ENCODE results near the gene FANCE. TPM values are rescaled to one million over a fixed set of nuclear protein-coding genes. Genes with fewer than 3 reads are reported as not detected.

FANCE gene
- polyA plus RNA-seq, 4 donors, result 9.4 to 11.3 (median 10.4) TPM

DNA sequence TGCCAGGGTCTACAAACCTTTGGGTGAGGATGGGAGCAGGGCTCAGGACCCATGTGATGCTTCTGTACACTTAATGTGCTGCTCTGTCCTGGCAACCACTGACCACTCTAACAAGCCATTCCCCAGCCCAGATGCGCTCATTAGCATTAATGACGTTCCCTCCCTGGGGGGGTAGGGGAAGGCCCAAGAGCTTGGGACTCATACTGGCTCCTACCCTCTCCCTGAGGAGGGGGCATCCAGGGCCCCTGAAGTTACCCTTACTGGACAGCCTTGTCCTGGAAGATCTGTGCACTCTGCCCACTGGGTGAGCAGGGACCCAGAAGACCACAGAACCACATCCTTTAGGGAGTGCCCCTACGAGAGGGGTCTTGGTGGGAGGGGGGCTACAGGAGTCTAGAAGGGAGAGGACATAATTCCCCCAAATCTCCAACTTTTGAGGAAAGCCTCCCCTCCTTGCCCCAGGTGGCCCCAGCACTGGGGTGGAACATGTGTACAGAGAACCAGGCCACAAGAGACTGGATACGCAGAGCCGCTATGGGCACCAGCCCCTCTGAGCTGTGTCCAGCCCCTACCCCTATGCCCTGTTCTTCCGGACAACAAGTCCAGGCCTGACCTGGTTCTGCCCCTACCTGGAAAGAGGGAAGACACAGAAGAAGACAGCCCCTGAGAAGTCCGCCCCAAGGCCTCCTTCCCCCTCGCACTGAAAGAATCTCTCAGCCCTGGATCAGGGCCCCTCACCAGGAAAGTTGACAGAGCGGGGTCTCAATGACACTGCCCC is 43.3 kb downstream of the FANCE start:
- no peak for DNase-seq (ENCODE audit: low read depth in 4 of 4, low spot score in 3 of 4)

DNA sequence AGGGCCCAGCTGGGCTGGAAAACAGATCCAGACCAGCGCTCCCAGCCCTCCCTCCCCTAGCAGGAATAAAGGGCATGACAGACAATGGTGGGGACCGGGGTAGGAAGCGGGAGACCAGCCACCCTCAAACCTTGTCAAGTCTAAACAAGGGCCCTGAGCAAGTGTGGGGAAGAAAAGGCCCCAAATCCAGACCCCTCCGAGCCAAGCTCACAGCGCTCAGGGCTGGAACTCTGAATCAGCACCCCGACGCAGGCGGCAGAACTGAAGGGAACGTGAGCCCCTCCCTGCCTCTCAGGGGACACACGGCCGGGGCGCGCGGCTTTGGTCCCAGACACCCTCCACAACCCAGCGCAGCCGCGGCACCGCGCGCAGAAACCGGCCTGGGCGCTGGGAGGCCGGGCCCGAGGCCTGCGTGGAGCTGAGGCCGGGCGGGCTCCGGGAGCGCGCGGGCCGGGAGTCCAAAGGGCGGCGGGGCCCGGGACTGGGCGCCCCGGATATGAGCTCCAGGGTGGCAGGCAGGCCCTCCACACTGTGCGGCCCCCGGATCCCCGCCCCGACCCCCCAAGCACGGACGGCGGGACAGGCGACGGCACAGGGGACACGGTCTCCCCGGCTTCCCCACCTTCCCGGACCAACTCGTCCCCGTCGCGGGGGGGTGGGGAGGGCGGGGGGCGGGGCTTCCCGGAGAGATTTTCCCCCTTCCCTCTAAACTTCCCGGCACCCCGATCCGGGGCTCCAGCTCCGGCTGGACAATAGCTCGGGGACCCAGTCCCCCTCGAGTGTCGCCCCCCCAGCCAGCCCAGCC is 44.1 kb downstream of the FANCE start:
- DNase-seq (ENCODE audit: low read depth in 4 of 4, low spot score in 3 of 4), result no peak

GRCh38 chr6:35496841-35497570 is 44.9 kb downstream of the FANCE start, which contains the start of gene TEAD3:
TSS of gene TEAD3 (minus strand) at chr6:35497079.
- peak in 1 of 4 donors; percentile 63 for DNase-seq (ENCODE audit: low read depth in 4 of 4, low spot score in 3 of 4)

- DNase-seq (ENCODE audit: low read depth in 4 of 4, low spot score in 3 of 4), result peak in 1 of 4 donors; percentile 66
Measured at GRCh38 chr6:35497571-35498421, 45.7 kb downstream of the FANCE start.

GRCh38 chr6:35498422-35499067 is 46.4 kb downstream of the FANCE start:
- DNase-seq (ENCODE audit: low read depth in 4 of 4, low spot score in 3 of 4), result no peak

GRCh38 chr6:35499372-35499771 is 47.2 kb downstream of the FANCE start:
- DNase-seq (ENCODE audit: low read depth in 4 of 4, low spot score in 3 of 4), result no peak

DNA sequence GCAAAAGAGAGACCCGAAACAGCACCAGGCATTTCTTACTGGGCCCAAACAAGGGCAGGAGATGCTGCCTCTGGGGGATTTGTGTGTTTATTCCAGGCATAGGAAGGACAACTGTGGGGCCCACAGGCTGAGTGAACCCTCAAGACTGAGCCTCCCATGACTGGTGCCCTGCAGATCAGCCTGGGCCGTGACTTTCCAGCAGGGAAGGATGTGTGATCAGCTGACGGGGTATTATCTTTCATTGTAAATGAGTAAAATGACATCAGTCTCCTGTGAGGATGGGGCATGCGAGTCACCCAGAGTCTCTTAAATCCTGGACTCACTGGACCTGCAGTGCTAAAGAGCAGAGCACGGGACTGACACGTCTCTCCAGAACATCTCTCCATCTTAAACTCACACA is 48.6 kb downstream of the FANCE start:
- no peak for DNase-seq (ENCODE audit: low read depth in 4 of 4, low spot score in 3 of 4)

DNA sequence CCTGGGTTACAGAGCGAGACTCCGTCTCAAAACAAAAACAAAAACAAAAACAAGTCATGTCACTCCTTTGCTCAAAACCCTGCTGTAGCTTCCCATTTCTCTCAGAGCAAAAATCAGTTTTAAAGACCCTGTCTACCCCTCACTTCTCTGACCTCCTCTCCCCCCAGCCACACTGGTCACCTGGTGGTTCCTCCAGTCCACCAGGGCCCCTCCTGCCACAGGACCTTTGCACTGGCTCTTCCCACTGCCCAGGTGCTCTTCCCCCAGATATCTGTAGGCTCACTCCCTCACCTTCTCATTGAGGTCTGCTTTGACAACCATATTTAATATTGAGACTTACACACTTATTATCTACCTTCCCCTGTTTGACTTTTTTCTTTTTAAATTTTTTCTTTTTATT is 49.6 kb downstream of the FANCE start:
- no peak for DNase-seq (ENCODE audit: low read depth in 4 of 4, low spot score in 3 of 4)

DNA sequence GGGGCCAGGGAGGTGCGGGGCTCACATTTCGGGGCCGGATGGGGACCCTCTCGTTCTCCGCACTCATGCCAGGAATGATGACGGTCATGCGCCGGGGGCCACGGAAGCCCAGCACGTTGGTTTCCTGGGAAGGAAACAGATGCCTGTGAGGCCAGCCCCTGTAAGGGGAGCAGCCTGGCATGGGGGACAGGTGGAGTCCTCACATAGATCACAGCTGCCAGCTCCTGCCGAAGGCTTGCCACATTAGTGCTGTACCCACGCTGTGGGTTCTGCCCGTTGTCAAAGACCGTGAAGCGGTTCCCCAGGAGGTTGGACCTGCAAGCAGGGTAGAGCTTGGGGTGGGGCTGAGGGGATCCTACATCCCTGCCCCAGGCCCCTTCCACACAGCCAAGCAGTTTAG is 51.4 kb downstream of the FANCE start:
- DNase-seq (ENCODE audit: low read depth in 4 of 4, low spot score in 3 of 4), result no peak

GRCh38 chr6:35505999-35506412 is 53.9 kb downstream of the FANCE start:
- DNase-seq (ENCODE audit: low read depth in 4 of 4, low spot score in 3 of 4), result no peak

- no peak for DNase-seq (ENCODE audit: low read depth in 4 of 4, low spot score in 3 of 4)
Measured at GRCh38 chr6:35506536-35506935, 54.4 kb downstream of the FANCE start.

GRCh38 chr6:35507221-35507620 is 55.1 kb downstream of the FANCE start:
- DNase-seq (ENCODE audit: low read depth in 4 of 4, low spot score in 3 of 4), result no peak

DNA sequence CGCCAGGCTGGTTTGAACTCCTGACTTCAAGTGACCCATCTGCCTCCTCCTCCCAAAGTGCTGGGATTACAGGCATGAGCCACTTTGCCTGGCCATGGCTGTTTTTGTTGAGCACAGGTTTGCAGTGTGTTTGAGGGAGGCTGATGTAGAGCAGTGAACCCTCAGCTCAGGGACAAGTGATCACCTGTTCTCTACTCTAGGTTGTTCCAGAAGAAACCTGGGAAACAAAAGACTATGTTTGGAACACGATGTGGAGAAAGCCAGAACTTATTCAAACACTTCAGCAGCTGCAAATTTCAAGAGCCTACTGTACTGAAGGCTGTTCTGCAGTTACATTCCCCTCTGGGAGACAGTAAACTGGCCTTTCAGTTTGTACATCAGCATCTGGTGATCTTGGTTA is 55.9 kb downstream of the FANCE start:
- no peak for DNase-seq (ENCODE audit: low read depth in 4 of 4, low spot score in 3 of 4)

- DNase-seq (ENCODE audit: low read depth in 4 of 4, low spot score in 3 of 4), result no peak
Measured at GRCh38 chr6:35508542-35508941, 56.4 kb downstream of the FANCE start.

DNA sequence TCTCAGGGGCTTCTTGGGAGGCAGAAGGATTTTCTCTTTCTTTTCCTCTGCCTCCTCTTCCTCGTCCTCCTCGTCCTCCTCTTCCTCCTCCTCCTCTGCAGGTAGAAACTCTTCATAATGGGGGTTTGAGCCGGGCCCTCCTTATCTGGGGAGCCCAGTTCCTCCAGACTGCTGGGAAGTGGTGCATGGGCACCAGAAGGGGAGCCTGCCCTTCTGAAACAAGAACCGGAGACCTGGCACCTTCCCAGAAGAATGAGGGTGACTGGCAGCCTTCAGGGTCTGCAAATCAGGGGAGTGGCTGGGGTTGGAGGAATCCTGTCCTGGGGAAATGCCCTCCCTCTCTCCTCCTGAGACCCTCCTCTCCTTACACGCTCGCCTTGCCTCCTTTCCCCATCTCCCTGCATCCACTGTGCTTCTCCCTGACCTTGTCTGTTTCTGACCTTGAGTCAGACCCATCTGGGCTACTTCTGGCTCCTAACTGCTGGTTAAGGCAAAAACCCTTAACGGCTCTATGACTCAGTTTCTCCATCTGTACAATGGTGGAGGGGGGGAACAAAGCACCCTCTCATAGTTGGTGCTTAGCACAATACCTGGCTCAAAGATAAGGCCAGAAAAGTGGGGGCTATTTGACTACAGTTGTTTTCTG is 58.9 kb downstream of the FANCE start:
- DNase-seq (ENCODE audit: low read depth in 4 of 4, low spot score in 3 of 4), result no peak

- DNase-seq (ENCODE audit: low read depth in 4 of 4, low spot score in 3 of 4), result no peak
Measured at GRCh38 chr6:35511562-35511941, 59.4 kb downstream of the FANCE start.

- no peak for DNase-seq (ENCODE audit: low read depth in 4 of 4, low spot score in 3 of 4)
Measured at GRCh38 chr6:35512006-35512405, 59.9 kb downstream of the FANCE start.

DNA sequence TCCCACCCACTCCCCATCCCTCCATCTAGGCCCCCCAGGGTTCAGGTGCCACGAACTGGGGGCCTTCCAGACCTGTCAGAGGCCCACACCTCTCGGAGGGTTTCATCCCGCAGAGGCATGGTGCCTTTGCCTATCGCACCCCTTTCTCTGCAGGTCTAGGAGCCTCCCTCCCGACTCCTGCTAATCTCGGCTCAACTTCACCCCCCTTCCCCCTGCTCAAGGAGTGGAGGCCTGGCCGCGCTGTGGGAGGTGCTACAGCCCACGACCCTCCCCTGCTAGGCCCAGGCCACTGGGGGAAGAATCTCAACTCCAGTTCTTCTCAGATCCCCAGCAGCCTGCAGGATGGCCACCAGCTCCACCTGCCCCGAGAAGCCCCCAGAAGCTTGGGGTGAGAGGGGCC is 60.6 kb downstream of the FANCE start, which contains the start of gene TULP1:
TSS of gene TULP1 (minus strand) at position 157 of the 400 bp plus-strand sequence. CDS start at position 119, 38 bp downstream.
- DNase-seq (ENCODE audit: low read depth in 4 of 4, low spot score in 3 of 4), result no peak

DNA sequence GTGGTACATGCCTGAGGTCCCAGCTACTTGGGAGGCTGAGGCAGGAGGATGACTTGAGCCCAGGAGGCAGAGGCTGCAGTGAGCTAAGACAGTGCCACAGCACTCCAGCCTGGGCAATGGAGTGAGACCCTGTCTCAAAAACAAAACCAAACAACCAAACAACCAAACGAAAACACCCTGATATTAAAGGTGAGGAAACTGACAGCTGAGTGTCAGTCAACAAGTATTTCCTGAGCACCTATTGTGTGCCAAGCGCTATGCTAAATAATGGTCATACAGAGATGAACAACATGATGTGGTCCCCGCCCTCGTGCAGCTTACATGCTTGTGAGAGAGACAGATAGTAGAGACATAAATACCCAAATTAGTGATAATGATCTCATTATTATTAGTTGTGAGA is 62.4 kb downstream of the FANCE start:
- no peak for DNase-seq (ENCODE audit: low read depth in 4 of 4, low spot score in 3 of 4)
